GM23248 (cell line): ENCODE data around the gene ENG.

Experiments
- EZH2 ChIP-seq: fragments of 200-600 bp; sonication (generic); IDR thresholded peaks from 2 replicates; pipeline ENCODE4 v1.6.1; 2018; ENCODE audit warnings: antibody characterized with exemption, mild to moderate bottlenecking; ENCODE audit not compliant: insufficient read depth, poor library complexity, severe bottlenecking
- EZH2phosphoT487 ChIP-seq: fragments of 200-600 bp; sonication (generic); IDR thresholded peaks from 2 replicates; pipeline ENCODE4 v1.6.1; 2018; ENCODE audit warnings: antibody characterized with exemption, moderate library complexity, mild to moderate bottlenecking, low read depth; ENCODE audit not compliant: insufficient read depth

- TF ChIP-seq EZH2 (no peak), EZH2phosphoT487 (no peak)
Observed at GRCh38 chr9:127818574-127818973, 35.9 kb downstream of the ENG start.
